Fibroblast of skin of scalp (primary cell): ENCODE data around the gene GPR22.

ENCODE experiments used
- DNase-seq: peaks from one replicate; pipeline ENCODE4 v3.0.0-alpha.2; 2013

The GPR22 gene

GRCh38 chr7:107479303-107479702, 9.4 kb downstream of the GPR22 start:
- no peak for DNase-seq

GRCh38 chr7:107480932-107481331, 11.1 kb downstream of the GPR22 start:
- DNase-seq, result no peak

- no peak for DNase-seq
Observed at GRCh38 chr7:107482571-107482970, 12.7 kb downstream of the GPR22 start.

- no peak for DNase-seq
Observed at GRCh38 chr7:107486041-107486440, 16.2 kb downstream of the GPR22 start.

GRCh38 chr7:107492875-107493274, 23.0 kb downstream of the GPR22 start:
- DNase-seq, result no peak

GRCh38 chr7:107494315-107494751, 24.5 kb downstream of the GPR22 start:
- no peak for DNase-seq

- no peak for DNase-seq
Observed at GRCh38 chr7:107494884-107495283, 25.0 kb downstream of the GPR22 start.

GRCh38 chr7:107495516-107495915, 25.7 kb downstream of the GPR22 start:
- DNase-seq, result no peak

- DNase-seq, result peak; percentile 13
Observed at GRCh38 chr7:107499731-107500130, 29.9 kb downstream of the GPR22 start.

- peak; percentile 47 for DNase-seq
Observed at GRCh38 chr7:107501593-107501992, 31.7 kb downstream of the GPR22 start.

GRCh38 chr7:107502154-107502553, 32.3 kb downstream of the GPR22 start:
- no peak for DNase-seq

- no peak for DNase-seq
Observed at GRCh38 chr7:107502797-107503196, 32.9 kb downstream of the GPR22 start.

GRCh38 chr7:107503687-107504086, 33.8 kb downstream of the GPR22 start:
- DNase-seq, result no peak

- DNase-seq, result no peak
Observed at GRCh38 chr7:107505362-107505761, 35.5 kb downstream of the GPR22 start.

GRCh38 chr7:107505997-107506673, 36.3 kb downstream of the GPR22 start:
- no peak for DNase-seq

GRCh38 chr7:107506674-107507339, 37.0 kb downstream of the GPR22 start:
- DNase-seq, result no peak
